Pulmonary artery endothelial cell (primary cell): ENCODE data around the gene CA5A. TPM values are rescaled to one million over a fixed set of nuclear protein-coding genes. Genes with fewer than 3 reads are reported as not detected.
"Not testable (repeated sequence)": the region's sequence is repeated elsewhere in the genome, so short reads cannot be mapped to it uniquely, and the experiment has no call there.

ENCODE experiments used
- DNase-seq: peaks from one replicate; pipeline ENCODE4 v3.0.0-alpha.2; 2011; ENCODE audit warnings: low read depth, low spot score
- total RNA-seq: library from RNA; depleted of rRNA; stranded (reverse); fragments of >200 nt; gene quantifications from 2 replicates; pipeline ENCODE4 v1.2.3, GENCODE V29; 2014

CA5A gene
- total RNA-seq, 1 donor from 2014 or later: not detected

DNA sequence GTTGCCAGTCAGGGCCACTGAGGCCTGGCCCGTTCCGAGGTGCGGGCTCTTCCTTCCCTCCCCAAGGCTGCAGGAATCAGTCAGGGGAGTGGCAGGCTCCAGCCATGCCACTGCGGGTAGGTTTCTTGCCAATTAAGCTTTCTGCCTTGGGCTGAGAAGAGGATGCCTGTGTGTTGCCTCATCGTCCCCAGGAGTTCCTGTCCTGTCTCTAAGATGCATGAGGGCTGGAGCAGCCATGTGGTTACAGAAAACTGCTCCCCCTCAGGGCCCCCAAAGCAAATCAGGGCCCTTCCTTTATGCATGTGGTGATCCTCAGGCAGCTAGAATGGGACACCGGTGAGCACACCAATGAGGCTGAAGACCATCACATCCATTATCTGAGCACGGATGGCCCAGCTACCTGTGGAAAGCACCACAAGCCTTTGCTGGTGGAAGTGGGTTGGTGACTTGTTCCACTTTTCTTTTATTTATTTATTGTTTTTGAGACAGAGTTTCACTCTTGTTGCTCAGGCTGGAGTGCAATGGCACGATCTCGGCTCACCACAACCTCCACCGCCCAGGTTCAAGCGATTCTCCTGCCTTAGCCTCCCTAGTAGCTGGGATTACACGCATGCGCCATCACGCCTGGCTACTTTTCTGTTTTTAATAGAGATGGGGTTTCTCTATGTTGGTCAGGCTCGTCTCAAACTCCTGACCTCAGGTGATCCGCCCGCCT lies 40.0 kb downstream of the CA5A start:
- not testable (repeated sequence) for DNase-seq

DNA sequence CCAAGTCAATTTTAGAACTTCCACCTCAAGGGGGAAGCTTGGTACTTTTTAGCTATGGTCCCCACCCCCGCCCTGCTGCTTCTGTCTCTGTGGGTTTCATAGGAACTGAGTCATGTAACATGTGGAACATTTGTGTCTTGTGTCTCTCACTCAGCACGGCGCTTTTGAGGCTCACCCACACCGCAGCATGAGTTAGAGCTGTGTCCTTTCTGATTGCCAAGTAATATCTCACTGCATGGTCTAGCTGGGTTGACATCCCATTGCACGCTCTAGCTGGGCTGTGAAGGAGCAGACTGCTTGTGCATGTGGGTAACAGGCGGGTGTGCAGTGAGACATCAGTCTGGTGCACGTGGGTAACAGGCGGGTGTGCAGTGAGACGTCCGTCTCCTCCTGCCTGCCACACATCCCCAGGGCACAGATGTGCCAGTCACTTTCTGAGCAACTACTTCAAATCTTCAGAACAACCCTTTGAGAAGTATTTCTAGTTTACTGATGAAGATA lies 40.6 kb downstream of the CA5A start:
- DNase-seq: no peak

DNA sequence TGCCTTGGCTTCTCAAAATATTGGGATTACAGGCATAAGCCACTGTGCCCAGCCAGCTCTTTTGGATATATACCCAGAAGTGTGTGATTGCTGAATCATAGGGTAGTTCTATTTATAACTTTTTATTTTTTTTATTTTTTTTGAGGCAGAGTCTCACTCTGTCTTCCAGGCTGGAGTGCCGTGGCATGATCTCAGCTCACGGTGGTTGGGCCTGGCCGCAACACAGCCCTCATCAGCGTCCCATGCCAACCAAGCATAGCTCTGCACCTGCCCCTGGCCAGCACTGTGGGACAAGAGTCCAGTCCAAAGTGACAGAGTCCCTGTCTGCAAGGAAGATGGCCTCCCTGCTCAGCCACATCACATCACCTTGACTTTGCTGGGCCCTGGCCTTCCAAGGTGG lies 42.3 kb downstream of the CA5A start:
- not testable (repeated sequence) for DNase-seq

DNA sequence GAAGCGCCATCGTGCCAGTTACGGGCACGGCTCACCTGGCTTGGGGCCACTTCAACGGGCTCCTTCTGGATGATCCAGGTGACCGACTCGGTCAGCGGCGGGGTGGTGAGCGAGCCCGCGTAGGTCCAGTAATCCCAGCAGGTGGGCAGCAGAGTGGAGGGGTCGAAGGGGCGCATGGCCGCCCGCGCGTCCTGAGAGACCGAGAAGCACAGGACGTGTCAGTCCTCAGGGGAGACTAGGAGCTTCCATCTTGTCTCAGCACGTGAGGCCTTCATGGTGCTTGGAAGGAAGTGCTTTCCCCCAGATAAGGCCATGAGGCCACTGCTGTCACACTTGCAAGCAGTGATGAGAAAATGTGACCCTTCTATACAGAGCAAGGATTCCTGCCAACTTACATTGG lies 44.6 kb downstream of the CA5A start:
- no peak for DNase-seq

DNA sequence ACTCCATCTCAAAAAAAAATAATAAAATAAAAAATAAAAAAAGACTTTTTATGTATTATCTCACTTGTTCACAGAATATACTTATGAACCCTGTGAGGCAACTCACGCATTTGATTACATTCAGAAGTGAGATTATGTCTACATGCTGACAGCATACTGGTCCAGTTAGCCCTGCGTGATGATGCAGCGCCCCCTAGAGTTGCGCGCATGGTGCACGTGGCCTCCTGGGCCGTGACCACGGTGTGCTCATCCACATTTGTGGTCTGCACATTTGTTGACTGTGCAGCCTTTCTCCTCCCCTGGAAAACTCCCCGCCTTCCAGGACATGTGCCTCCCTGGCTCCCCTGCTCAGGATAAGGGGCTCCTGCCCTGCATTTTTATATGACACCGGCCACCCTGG lies 46.6 kb downstream of the CA5A start:
- not testable (repeated sequence) for DNase-seq

DNA sequence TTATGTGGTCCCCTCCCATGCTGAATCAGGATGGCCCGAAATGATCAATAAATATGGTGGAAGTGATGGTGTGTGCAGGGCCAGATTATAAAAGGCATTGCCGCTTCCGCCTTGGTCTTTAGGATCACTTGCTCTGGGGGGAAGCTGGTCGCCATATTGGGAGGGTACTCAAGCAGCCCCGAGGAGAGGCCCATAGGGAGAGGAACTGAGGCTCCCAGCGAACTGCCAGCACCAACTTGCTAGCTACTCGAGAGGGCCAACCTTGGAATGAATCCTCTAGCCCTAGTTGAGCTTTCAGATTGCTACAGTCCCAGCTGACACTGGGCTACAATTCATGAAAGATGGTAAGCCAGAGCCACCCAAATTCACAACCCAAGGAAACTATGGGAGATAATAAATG lies 48.0 kb downstream of the CA5A start:
- not testable (repeated sequence) for DNase-seq

DNA sequence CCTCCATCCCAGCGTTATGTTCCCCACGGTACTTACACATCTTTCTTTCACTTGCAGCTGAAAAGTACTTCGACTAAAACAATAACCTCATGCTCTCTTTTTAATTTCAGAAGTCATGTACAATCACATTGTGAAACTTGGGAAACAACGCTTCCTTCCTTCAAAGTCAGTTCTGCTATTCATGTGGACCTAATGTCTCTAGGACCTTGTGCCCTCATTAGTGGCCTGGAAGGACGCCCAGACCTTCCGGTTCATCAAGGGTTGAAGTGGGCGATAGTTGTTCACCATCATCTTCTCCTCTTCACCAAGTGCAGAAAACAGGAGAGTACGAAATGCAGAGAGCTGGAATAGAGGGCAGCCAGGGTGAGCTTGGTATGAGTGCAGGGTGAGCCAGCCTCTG lies 48.4 kb downstream of the CA5A start:
- not testable (repeated sequence) for DNase-seq

DNA sequence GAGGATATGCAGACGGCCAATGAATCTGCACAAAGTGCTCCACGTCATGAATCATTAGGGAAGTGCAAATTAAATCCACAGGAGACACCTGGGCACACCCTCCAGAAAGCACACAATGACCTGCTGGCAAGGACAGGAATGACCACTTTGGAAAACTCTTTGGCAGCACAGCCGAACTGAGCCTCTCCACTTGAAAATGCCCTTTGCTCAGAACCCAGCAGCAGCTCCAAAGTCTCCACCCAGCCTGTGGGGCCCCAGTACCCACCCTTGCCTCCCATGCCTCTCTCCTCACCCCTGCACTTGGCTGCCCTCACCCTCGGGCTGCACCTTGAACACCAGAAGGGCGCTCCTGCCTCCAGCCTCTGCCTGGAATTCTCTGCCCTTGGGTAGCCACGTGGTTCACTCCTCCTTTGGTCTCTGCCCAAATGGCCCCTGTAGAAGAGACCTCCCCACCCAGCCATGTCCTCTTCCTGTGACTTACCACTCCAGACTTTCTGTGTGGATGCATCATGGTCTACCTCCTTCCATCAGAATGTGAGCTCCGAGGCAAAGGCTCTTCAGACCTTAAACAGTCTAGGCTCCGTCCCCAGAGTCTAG lies 50.9 kb downstream of the CA5A start:
- DNase-seq: not testable (repeated sequence)

DNA sequence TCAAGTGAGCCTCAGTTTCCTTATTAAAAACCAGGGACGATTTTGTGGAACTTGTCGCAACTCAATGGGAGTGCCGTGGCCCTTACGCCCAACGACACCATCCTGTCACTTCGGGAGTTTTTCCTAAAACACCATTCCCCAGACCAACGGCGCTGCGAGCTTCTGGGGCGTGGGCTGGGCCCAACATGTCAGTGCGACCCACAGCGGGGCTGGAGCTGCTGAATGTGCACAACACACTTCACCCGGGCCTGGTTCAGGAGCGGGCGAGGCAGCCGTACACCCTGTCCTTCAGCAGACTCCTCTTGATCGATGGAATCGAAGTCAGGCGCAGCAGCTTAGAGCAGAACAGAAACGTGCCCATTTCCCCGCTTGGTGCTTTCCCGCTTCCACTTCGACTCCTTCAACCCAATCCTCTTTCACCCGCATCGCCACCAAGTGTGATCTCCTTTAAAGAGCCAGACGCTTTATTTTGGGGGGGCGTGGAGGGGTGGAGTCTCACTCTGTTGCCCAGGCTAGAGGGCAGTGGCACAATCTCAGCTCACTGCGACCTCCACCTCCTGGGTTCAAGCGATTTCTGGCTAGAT lies 53.8 kb downstream of the CA5A start:
- DNase-seq: no peak

DNA sequence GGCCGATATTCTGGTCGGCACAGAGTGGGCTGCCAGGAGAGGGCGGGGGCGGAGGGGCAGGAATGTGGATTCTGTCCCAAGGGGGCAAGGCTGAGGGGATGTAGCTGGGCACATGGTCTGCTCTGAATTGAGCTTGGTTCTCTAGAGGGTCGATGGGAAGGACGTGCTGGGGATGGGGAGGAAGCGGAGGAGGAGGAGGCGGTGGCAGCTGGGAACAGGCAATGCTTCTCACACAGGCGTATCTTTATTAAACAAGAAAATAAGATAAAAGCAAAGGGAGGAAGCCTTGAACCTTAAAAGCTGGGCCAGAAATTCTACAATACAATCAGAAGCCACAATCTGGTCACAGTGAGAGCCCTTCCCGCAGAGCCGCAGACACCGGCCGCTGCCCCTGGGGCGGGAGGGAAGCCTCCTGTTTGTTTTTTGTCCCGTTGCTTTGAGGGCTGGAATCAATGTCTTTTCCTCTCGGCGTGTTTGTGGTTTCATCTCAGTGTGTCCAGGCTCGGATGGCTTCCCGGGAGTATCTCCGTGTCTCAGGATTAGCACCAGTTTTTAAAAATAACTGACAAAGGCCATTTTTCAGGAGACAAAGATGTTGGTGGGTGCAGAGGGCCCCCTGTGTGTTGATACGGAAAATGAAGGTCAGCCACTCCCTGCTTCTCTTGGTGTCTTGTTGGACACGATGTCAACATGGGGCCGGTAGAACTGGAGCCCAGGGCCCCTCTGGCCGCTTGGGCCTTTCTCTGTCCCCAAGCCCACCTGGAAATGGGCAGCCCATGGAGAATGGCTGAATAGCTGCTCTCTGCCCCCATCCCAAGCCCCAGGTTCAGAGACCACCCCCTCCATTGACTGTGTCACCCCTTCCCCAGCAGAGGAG lies 54.8 kb downstream of the CA5A start:
- no peak for DNase-seq

DNA sequence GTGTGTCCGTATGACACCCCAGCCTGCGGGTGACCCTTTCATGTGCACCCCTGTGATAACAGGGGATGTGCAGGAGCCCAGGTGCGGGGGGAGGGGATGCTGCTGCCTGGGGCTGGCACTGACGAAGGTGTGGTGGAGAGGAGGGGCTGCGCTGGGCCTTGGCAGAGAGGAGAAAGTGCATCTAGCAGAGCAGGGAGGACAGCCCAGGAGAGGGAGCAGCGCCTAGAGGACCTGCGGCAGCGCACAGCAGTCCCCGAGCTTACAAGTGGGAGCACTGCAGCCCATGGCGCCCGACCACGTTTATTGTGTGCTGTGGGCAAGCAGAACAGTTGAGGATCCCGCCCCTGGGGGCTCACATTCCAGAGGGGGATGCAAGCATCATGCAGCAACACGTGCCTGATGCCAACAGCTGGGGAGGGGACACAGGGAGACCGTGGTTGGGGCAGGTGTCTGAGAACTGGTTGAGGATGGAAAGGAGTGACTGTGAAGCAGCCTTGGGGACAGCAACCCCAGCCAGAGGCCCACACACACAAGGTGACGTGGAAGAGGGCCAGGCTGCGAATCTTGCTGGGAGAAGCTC lies 56.1 kb downstream of the CA5A start:
- no peak for DNase-seq

DNA sequence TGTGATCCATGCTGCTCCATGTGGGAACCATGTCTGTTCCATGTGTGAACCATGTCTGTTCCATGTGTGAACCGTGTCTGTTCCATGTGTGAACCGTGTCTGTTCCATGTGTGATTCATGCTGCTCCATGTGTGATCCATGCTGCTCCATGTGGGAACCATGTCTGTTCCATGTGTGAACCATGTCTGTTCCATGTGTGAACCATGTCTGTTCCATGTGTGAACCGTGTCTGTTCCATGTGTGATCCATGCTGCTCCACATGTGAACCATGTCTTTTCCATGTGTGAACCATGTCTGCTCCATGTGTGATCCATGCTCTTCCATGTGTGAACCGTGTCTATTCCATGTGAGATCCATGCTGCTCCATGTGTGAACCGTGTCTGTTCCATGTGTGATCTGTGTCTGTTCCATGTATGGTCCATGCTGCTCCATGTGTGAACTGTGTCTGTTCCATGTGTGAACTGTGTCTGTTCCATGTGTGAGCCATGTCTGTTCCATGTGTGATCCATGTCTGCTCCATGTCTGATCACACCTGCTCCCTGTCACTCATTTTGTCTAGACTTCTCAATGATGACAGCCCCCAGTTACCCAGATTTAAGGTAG lies 56.8 kb downstream of the CA5A start:
- not testable (repeated sequence) for DNase-seq

DNA sequence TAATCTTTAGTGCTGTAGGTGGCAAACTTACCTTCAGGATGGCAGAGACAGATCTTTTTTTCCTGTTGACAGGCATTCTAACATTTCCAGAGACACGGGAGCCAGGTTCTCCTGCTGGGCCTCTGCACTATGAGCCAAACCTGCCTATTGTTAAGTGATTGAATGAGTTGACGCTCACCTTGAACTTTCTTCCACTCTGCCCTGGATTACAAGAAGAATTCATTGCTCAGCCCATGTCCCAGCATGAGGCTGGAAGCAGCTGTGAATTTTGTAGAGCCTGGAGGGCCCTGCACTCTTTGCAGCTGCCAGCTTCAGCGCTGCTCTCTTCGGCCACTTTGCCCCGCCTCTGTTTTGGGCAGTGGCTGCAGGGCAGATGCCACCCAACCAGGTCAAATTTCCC lies 57.6 kb downstream of the CA5A start:
- no peak for DNase-seq

DNA sequence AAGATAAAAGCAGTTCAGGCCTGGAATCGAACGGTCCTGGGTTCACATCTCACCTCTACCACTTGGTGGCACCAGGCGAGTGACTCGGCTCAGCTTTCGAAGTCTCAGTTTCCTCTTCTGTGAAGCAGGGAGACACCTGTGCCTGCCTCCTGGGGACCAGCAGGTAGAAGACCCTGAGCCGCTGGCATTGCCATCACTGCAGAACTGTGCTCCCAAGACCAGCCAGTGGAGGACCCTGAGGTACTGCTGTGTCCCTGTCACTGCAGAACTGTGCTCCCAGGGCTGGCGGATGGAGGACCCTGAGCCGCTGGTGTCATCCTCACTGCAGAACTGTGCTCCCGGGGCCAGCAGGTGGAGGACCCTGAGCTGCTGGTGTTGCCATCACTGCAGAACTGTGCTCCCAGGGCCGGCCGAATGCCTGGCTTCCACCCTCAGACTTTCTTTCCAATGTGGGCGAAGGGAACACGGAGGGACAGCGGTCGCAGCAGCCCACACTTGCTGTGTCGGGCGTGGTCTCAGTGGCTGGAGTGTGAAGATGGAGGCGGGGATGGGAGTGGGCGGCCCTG lies 58.3 kb downstream of the CA5A start:
- no peak for DNase-seq

DNA sequence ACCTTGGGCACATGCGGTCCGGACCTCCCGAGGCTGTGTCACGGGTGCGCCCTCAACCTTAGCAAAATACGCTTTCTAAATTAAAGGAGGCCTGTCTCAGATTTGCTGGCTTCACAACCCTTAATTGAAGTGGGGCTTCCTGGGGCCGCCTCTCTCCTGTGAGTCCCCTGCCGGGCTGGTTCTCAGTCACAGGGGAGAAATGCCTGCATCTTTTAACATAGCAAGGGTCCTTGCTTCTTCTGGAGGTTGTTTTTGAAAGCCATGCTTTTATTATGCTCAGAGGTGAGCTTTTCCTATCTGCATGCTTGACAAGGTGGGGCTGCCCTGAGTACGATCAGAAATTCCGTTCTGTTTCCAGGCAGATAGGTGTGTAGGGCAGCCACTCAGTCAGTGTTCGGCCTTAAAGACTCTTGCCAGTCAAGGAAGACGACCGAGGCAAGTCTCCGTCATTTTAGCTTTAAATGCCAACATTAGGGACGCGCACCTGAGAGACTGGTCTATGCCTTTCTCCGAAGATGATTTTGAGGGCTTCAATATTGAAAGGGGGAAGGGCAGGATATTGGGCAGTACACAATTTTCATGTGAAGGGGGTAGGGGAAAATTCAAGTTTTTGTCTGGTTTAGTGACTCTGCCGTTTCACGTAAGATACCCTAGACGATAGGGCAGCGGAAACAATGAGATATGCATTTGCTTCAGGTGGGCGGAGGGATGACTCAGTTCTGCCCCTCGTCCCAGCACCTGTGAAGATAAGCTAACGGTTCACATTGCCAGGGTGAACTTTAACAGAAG lies 61.5 kb downstream of the CA5A start:
- DNase-seq: no peak

DNA sequence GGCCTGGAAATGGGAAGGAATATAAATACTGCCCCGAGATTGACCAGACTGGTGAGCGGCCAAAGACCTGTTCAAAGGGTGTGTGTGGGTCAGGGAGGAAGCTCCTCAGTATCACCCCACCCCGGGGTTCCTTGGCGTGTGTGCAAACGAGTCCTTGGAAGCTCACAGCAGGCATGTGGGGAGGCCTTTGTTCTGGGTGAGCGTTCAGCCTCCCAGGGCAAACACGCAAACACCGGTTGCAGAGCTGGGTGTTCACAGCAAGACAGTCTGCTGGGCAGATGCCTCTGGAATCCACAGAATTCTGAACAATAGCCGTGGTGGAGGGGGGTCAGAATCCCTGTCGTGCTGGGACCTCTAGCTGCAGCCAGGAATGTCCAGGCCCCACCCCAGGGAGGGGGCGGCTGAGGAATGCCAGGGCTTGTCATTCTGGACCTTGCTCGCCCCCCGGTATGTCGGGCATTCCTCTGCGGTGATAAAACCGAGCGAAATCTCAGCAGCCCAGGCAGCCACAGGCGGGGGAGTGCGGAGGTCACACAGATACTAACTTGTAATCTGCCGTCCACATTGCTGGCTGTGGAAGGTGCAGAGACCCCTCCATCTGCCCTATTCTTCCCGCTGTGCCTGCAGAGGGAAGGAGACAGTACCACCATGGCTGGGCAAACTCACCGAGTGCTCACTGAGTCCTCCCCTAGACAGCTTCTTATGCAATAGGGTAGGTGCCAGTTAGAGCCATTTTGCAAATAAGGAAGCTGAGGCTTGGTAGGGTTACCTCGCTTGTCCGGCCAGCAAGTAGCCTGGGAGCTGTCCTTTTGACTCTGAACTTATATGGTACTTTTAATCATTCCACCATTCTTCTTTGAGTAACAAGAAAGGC lies 65.7 kb downstream of the CA5A start:
- DNase-seq: not testable (repeated sequence)

DNA sequence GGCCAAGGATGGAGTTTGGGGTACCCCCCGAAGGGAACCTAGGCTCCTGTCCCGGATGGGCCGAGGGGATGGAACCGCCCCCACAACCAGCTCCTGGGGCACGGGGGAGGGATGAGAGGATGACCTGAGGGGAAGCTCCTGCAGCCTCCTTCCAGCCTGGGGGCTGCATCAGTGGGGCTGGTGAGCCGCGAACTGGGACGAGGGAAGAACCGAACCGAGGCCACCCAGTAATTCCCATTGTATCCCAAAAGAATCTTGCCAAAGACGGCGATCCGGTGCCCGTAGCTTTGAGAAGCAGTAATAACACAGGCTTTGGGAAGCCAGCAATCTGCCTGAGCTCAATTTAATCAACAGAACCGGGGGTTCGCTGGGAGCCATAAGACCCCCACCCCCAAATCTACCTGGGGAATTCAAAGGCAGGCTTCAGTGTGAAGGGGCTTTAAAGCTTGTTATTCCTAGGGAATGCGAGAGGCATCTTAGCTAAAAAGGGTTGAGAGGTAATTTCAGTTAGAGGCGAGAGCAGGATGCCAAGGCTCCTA lies 66.4 kb downstream of the CA5A start:
- not testable (repeated sequence) for DNase-seq

DNA sequence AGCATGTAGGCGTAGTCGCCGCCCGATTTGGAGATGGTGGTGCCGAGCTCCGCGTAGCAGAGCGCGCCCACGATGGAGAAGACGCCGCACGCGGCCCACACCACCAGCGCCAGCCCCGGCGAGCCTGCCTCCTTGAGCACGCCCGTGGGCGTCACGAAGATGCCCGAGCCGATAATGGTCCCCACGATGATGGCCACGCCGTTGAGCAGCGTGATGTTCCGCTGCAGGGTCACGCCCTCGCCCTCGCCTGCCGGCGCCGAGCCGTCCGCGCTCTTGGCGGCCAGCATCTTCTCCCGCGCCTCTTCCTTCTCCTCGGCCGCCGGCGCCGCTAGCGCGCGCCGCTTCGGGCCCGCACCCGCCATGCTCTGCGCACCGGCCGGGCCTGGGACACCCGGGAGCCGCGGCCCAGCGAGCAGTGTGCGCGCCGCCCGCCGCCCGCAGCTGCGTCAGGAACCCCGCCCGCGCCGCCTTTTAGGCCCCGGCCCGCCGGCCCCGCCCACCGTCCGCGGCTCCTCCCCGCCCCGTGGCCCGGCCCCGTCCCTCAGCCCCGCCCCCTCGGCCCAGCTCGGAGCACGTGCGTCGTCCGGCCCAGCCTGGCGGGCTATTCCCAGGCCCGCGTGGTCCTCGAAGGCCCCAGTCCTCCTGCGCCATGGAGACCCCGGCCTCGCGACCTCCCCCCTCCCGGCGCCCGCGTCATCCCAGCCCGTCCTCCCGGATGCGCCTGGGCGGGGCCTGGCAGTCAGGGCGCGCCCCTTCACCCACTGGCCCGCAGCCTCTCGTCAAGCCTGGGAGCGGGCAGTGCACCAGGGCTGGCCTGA lies 67.1 kb downstream of the CA5A start, which contains the start of gene SLC7A5:
TSS of gene SLC7A5 (minus strand) at position 447 of the 818 bp plus-strand sequence. CDS start at position 362, 85 bp downstream.
- DNase-seq: peak; percentile 20
